Activated CD8-positive, alpha-beta memory T cell treated with anti-CD3 and anti-CD28 coated beads for 4 hours (primary cell): Measurements from ENCODE around the gene SLC30A2.

Experiments used
- DNase-seq, 2 donors: peaks; one replicate each; pipeline ENCODE4 v3.0.0-alpha.2; 2020; ENCODE audit warnings: low read depth in 2 of 2

The SLC30A2 gene

DNA sequence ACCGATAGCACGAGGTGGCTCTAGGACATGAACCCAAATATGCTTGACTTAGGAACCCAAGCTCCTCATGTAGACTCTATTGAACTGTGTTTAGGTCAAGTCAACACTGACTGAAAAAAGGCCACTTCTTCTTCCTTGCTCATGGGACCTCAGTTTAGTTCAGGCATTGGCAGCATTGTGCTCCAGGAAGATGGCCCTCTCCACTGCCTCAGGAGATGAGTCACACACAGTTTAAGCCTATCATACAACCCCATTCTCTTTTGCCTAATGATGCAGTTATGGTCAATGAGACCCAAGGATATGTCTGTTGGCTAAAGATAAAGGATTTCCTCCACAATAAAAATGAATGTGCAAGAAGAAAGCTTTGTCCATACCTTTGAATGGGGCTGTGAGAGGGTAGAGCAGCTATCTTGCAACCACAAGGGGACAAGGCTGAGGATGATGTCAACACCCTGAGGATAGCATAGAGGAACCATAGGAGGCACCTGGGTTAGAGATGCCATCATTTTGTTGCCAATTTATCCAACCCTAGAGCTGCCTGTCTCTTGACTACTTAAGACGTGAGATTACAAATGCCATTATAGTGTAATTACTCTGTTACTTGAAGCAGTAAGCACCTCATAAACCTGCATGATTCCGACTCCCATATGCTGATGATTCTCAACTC is 24.5 kb upstream of the SLC30A2 start:
- no peak for DNase-seq

DNA sequence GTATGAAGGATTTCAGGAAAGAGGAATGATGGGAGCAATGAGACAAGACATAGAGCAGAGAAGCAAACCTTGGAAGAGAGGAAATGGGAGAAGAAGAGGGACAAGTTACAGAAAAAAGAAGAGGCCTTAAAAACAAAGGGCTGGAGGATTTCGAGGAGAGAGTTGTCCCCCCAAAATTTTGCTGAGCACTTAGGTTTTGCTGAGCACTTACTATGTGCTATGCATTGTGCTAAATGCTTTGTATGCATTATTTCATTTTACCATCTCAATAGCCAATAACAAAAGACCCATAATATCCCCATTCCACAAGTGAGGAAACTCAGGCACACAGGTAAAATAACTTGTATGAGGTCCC is 24.0 kb upstream of the SLC30A2 start:
- DNase-seq: no peak

DNA sequence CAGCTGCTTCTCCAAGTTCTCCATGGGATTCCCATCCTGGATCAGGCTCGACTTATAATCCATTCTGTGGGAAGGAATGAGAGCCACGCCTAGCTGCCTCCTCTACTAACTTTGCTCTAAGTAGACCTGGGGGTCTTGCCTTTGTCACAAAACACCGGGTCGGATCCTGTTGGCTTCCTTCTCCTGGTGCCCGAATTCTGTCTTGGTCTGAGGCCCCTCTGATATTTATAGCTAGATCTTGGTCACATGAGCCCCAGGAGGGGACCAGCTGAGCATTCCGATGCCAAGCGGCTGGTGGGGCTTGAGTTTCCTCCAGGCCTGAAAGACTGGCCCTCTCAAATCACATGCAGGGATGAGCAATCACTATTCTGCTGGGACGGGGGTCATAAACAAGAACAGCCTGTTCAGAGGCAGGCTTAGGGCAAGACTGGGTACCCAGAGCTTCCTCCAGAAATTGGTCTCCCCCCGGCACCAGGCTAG is 21.6 kb upstream of the SLC30A2 start, which contains the start of gene TRIM63:
Gene TRIM63, minus strand, starts transcription at position 199 of the 480 bp plus-strand sequence. Its CDS starts 136 bp downstream, at position 63.
- DNase-seq: no peak

DNA sequence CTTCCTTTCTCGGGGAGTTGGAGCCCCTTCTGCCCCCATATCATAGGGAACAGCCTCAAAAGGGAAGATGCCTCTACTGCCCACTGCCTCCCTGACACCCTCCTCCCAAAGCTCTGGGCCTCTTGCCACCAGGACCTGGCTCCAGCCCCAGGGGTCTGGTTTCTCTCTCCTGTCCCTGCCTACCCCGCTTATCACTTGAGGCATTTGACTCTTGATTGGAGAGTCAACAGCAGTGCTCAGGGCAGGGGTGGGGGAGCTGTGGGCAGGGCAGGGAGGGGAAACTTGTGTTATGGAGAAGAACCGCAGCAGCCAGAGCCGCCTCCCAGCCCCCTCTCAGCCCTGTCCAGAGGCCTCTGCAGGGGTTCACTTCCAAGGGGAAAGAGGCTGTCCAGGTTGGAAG is 20.9 kb upstream of the SLC30A2 start:
- no peak for DNase-seq

DNA sequence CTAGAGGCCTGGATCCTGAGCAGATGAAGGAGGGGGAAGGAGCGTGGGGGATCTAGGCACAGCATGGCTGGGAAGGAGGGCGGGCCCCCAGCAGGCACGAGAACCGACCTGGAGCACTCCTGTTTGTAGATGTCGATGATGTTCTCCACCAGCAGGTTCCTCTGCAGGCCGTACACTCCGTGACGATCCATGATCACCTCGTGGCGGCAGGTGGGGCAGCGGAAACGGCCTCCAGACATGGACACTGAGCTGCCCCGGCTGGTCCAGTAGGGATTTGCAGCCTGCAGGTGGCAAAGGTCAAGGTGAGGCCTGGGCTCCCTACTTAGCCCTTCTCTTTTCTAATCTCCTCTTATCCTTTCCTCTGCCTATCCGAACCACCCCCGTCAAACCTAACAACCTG is 20.2 kb upstream of the SLC30A2 start:
- no peak for DNase-seq

DNA sequence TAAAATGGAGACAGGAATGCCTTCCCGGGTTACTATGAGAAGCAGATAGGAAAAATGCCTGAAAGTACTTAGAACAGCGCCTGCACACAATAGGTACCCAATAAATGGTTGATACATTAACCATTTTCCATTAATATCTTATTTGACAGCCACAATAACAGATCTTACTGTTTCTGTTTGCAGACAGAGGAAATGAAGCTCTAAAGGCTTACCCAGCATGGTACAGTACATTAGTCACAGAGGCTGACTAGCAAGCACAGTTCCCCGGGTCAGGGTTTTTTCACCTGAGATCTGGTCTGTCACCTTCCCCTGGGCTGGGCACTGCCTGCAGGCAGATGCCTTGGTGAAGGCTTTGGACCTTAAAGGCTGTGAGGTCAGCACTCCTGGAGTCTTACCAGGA is 18.6 kb upstream of the SLC30A2 start:
- no peak for DNase-seq

DNA sequence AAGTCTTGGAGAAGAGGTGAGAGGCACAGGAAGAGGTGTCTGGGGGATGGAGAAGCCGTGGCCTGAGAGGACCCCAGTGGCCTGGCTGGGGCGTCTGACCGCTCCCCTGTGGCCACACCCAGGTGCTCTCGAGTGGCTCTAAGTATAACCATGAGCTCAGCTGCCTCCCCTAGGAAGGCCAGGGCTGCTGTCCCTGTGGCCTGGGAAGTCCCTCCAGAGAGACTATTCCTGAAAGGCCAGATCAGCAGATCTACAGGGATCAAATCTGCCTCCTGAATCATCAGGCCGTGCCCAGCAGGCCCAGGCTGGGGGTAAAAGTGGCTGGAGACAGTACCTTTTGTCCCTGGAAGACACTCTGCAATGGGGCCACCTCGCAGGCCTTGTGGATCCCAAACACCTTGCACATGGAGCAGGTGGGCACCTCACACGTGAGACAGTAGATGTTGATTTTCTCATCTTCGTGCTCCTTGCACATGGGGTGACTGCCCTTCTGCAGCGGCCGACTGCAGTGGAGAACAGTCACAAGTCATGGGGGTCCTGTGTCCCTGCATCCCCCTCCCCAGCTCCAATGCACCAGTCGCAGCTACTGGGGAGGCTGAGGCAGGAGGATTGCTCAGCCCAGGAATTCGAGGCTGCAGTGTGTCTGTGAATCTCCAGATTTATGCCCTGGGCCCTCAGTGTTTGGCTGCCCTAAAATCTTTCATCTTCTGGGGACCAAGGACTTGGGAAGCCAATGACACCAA is 15.1 kb upstream of the SLC30A2 start:
- no peak for DNase-seq

DNA sequence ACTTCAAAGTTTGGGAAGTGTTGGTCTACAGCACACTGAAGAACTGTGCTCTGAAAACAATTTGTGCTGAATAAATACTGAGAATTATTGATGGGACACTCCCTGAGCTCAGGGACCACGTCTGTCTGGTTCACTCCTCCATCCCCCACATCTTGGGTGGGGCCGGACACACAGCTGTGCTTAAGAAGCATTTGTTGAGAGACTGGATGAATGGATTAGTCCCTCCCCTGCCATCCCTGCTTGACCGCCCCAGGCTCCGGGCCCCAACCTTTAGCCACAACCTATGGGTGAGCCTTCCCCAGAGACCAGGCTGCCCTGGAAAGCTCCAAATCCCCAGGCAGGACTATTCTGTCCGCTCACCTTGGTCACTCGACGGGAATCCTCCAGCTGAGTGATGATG is 14.0 kb upstream of the SLC30A2 start:
- DNase-seq: no peak

DNA sequence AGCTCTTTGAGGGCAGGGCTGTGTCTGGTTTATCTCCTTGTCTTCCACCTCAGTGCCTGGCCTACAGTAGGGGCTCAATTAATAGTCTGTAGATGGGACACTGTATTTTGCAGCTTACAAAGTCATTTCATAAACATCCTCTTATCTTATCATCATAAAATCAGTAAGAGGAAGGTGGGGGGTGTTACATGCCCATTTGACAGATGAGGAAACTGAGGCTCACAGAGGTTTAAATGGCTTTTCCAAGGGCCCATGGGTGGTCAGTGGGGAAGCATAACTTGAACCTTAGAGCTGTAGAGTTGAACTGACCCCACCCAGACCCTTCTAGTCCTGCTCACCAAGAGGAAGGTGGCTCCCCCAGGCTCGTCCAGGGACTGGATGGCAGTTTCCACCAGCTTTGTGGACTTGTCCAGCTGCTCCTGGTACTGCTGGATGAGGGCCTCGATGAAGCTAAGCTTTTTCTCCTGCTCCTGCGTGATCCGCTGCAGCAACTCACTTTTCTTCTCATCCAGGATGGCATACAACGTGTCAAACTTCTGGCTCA is 12.2 kb upstream of the SLC30A2 start:
- DNase-seq: no peak

DNA sequence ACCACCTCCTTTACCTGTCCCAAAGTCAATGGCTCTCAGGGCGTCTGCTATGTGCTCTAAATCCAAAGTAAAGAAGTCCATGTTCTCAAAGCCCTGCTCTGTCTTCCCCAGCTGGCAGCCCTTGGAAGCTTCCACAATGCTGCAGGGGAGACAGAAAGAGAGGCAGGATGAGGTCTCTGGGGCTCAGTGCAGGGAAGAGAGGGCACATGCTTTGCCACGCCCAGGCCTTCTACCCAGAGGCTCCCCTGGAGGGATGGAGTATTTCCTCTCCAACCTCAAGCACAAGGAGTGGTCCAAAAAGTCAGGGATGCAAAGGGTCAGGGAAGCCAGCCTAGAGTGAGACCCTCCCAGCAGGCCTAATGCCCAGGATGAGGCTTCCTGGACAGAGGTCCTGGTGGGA is 11.3 kb upstream of the SLC30A2 start:
- DNase-seq: no peak

DNA sequence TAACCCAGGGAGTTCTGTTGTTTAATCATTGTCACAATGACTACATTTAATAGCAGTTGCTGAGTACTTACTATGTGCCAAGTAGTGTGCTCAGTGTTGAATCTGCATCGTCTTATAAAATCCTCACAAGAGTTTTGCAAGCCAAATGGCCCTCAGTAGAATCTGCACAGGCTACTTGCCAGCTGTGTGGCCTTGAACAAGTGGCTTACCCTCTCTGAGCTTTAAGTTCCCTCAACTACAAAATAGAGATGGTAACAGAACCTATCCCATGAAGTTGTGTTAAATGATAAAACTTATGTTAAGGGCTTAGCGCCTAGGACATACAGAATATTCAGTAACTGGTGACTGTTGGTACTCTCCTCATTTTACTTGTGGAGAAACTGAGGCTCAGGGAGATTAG is 9.1 kb upstream of the SLC30A2 start:
- DNase-seq: no peak

DNA sequence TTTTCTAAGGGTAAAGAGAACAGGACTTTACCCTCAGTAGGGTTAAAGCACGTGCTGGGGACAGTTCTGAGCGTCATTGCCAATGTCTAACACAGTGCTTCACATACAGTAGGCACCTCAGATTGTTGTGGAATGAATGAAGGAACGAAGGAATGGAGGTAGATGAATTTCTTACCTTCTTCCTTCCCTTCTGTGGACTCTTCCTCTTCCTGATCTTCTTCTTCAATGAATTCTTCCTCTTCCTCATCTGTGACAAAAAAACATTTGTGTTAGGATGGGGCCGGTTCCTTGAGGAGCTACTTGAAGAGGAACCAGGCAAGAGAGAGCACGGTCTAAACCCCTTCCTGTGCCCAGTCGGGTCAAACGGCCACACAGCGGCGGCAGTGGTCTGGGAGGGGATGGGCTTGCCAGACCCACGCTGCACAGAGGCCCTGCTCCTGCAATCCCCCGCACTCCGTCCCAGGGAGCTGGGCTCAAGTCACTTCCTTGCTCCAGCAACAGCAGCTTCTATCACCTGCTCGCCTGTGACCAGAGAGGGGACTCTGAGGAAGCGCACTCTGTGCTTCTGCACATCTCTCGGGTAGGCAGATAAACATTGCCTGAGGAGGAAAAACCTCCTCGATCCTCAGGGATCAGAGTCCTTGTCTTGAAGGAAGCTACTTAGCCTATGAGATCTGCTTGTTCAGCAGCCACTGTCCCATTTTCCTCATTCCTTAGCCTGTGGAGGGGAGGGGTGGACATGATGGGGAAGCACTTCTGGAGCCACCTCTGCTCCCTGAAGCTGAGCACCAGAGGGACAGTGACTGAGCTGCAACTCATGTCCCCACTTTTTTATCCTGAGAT is 8.0 kb upstream of the SLC30A2 start:
- no peak for DNase-seq

DNA sequence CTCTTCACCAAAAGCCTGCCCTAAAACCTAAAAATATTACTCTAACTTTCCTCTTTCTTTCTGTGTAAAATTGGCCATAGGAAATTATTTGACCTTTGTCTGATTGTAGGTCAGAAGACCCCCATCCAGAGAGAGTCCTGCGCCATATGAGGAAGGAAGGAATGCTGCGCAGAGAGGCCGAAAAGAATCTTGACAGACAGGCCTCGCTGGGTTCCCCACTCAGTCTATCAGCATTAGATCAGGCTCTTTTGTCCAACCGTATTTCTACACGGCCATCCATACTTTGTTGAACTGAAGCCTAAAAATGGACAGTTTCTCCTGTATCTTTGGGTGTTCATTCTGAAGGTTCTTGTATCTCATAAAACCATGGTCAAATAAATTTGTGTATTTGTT is 4.3 kb upstream of the SLC30A2 start:
- no peak for DNase-seq

DNA sequence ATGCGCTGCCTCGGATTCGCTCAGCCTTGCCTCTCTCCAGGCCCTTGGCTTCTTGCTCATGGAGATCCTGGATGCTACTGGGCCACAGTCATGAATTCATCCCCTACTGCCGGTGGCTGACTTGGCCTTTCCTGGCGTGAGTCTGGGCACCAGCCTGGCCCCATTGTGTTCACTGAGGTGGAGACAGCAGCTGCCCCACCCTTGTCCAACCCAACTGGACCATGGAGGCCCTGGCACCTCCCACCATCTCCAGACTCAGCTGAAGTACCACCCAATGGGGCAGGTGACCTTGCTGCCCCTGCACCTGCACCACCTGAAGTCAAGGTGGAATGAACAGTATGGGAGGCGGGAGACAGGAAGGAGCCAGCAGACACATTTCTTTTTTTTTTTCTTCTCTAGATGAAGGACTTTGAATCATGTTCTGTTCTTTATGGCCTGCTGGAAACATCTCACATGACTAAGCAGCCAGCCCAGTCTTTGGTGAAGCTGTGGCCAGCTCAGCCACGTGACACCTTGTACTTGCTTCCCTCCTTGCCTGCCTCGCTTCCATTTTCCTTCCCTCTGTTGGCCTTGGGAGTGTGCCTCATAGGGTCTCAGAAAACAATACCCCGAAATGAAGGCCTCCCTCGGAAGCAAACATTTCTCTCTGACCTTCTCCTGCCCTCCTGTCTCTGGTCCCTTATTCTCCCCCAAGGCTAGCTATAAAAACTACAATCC is 3.8 kb upstream of the SLC30A2 start:
- no peak for DNase-seq

DNA sequence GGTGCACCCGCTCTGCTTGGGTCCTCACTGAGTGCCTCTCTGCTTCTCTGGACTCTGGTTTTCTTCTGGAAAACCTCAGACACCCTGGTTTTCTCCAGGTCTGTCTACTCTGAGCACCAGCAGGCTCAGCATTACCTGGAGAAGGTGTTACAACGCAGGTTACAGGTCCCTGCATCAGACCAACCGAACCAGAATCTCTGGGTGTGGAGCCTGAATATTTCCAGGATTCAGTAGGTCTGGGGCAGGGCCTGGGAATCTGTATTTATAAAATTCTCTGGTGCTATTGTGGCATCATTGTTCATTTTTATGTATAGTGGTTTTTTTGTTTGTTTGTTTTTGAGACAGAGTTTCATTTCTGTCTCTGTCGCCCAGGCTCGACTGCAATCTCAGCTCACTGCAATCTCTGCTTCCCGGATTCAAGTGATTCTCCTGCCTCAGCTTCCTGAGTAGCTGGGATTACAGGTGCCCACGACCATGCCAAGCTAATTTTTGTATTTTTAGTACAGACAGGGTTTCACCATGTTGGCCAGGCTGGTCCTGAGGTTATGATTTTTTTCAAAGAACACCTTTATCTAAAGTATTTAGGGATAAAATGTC is 1.5 kb upstream of the SLC30A2 start:
- no peak for DNase-seq

DNA sequence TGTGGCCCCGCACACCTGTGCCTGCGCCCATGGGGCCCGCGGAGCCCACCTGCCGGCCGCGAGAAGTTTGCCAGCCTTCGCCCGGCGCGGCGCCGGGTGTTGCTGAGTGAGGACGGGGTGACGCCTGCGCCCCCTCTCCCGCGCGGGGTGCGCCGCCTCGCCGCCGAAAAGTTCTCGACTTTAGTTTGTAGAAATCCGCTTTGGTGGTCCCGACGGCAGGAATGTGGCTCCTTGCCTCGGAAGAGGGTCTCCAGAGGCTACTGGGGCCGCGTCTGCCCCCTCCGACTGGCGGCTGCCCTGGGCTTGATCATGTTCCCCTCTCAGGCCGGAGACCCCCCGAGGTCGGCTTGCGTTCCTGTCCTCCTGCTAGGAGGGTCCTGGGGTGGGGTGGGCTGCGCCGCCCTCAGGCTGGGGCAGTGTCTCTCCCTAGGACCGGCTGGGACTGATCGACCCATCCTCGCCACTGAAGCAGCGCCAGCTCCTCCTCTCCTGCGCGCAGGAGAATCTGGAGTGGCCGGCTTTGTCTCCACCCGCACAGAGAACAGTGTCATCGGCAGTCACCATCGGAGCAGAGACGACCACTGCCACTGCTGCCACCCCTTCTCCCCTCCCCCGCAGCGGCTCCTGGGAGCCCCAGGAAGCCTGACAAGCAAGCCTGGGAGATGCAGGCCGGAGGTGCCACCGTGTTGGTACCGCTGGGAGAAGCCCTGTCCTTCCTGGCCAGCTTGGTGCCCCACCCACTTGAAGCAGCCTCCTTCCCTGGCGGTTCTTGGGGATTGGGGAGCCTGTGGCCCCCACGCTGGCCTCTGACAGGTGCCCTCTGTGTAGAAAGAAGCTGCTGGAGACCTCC is 553 bp upstream of the SLC30A2 start:
- DNase-seq: no peak

DNA sequence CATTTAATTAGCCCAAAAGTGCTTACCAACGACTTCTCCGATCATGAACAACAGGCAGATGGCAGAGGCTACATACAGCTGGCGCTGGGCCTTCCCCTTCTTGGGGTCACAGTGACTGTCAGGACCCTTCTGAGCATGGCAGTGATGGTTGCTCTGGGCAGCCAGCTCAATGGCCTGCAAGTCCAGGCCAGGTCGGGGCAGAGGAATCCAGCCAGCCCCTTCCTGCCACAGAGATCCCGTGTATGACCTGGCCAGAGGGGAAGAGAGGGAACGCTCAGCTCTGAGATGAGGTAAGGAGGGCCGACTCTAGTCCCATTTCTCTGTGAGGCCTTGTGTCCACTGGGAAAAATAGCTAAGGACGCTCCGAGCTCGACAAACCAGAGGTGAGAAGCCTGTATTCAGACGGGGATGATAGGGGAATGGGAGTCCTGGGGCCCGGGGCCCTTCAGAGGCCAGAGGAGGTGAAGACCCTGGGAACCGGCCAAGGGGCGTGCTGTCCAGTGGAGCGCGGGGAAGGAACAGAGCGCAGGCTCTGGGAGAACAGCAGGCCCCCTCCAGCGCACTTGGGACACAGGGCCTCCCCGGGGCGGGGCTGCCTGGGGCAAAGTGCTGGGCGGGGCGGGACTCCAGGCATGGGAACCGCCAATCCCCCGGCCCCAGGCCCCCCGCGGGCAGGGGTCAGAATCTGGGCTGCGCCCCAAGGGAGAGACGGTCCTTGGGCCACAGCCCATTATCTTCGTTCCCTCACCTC is 772 bp downstream of the SLC30A2 start:
- no peak for DNase-seq

DNA sequence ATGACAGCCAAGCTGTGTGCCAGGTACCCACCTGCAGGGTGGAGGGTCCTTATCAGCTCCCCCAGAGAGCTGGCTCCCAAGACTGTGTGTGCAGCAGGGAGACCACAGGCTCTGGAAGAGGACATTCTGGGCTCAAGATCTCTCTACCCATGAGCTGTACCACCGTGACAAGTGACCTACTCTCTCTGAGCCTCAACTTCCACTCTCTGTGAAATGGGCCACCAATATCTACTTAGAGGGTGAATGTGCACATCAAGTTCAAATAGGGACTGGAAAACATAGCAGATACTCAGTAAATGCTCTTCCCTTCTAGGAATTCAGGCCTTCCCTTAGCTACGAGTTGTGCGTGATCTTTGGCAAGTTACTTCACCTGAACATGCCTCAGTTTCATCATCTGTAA is 1.5 kb downstream of the SLC30A2 start:
- DNase-seq: no peak

DNA sequence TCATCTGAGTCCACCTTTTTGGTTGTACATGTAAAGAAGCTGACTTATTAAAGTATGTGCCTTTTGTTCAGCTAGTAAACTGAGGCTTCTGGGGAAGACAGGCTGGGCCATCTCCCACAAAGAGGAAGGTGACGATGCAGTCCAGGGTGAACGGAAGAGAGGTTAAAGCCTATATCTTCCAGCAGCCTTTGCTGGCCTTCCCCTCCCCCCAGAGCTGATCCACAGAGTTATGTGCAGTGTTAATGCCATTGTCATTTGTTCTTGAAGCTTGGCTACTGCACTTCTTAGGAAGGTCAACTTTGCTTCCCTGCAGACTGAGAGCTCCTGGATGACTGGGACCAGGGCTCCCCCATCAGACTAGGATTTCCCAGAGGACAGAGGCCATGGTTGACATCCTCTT is 2.2 kb downstream of the SLC30A2 start:
- no peak for DNase-seq

DNA sequence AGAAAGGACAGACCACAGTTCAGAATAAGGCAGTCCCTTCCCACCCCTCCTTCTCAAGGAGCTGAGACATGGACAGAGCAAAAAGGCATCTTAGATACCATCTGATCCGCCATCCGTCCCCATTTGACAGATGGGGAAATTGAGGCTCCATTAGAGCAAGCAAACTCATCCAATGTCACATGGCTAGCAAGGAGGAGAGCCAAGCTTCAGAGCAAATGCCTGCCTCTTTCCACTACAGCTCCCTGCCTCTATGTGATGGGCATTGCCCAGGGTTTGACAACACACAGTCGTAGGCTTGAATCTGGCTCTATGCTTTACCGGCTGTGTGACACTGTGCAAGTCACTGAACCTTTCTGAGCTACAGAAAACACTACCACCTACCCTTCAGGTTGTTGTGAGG is 3.9 kb downstream of the SLC30A2 start:
- no peak for DNase-seq
